ENCODE data around the gene RBAK.

DNA sequence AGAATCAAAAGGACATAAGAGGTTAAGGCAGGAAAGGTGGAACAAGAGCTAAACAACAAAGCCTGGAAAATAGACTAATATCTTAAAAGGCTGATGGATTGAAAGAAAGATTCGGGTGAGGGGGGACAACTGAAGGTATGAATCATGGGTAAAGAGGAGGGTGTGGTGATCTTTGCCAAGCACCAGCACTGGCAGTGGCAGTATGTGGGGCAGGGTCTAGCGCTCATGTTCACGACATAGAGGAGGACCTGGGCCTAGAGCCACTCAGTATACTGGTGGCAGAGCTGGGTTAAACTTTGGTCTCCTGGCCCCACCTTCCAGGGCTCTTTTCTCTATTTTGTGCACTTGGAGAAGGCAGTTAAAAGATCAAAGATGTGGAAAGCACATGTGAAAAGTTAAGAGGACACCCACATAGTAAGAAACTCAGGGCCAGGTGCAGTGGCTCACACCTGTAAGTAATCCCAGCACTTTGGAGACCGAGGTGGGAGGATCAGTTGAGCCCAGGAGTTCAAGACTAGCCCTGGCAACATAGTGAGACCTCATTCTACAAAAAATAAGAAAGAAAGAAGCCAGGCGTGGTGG, 46.2 kb upstream of the RBAK start:
- no peak for TF ChIP-seq POLR2A (IDR thresholded peaks at IDR 0.05)
- TF ChIP-seq, protein P1, sequence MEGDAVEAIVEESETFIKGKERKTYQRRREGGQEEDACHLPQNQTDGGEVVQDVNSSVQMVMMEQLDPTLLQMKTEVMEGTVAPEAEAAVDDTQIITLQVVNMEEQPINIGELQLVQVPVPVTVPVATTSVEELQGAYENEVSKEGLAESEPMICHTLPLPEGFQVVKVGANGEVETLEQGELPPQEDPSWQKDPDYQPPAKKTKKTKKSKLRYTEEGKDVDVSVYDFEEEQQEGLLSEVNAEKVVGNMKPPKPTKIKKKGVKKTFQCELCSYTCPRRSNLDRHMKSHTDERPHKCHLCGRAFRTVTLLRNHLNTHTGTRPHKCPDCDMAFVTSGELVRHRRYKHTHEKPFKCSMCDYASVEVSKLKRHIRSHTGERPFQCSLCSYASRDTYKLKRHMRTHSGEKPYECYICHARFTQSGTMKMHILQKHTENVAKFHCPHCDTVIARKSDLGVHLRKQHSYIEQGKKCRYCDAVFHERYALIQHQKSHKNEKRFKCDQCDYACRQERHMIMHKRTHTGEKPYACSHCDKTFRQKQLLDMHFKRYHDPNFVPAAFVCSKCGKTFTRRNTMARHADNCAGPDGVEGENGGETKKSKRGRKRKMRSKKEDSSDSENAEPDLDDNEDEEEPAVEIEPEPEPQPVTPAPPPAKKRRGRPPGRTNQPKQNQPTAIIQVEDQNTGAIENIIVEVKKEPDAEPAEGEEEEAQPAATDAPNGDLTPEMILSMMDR (IDR thresholded peaks at IDR 0.05): no peak
